SK-N-SH (cell line): ENCODE results near the gene MAML3. TPM values are rescaled to one million over a fixed set of nuclear protein-coding genes. Genes with fewer than 3 reads are reported as not detected.

Experiments used
- CTCF ChIA-PET: fragments of 300-600, 350-600 bp; formaldehyde crosslinking; extraction: SDS; loops from one replicate; lab custom pipeline; 2021; lab: Yijun Ruan, JAX
- POLR2A ChIA-PET: fragments of 350-600 bp; sonication (Branson Sonifier 250); formaldehyde crosslinking; extraction: SDS; loops from one replicate; lab custom pipeline; 2020; ENCODE audit warnings: antibody characterized with exemption, inconsistent platforms; lab: Yijun Ruan, JAX
- DNase-seq: peaks from one replicate; pipeline ENCODE4 v3.0.0; 2012
- H2AFZ ChIP-seq: fragments of 200-600 bp; sonication (generic); 2 replicates; pipeline ENCODE4 v1.8.1; 2016; ENCODE audit warnings: antibody characterized with exemption, mild to moderate bottlenecking, low read depth
- H3F3A ChIP-seq: fragments of 200-600 bp; sonication (generic); replicated peaks from 2 replicates; pipeline ENCODE3; 2016; ENCODE audit warnings: antibody characterized with exemption, mild to moderate bottlenecking; ENCODE audit not compliant: insufficient read depth
- H3K27ac ChIP-seq, 2 experiments: fragments of 200-500 bp in 1 of 2; fragments of 200-600 bp in 1 of 2; sonication (Bioruptor generic) in 1 of 2; sonication (generic), shearing (Covaris generic) in 1 of 2; 2 replicates each; pipeline versions ENCODE4 v1.5.1 to v1.6.1; 2014 to 2016; ENCODE audit warnings: low read depth in 2 of 2, inconsistent platforms in 1 of 2, low read length in 1 of 2, mild to moderate bottlenecking in 1 of 2, mixed read lengths in 1 of 2
- H3K27me3 ChIP-seq: fragments of 200-600 bp; sonication (generic), shearing (Covaris generic); 2 replicates; pipeline ENCODE4 v1.6.1; 2016; ENCODE audit warnings: mixed run types; ENCODE audit not compliant: insufficient read depth
- H3K36me3 ChIP-seq, 2 experiments: fragments of 200-500 bp in 1 of 2; fragments of 200-600 bp in 1 of 2; sonication (Bioruptor generic) in 1 of 2; sonication (generic) in 1 of 2; replicated peaks in 1 of 2; 2 replicates each; pipeline versions ENCODE3 to v1.5.1; 2014 to 2016; ENCODE audit warnings: low read length in 1 of 2, mild to moderate bottlenecking in 1 of 2; ENCODE audit not compliant: insufficient read depth in 2 of 2, control insufficient read depth in 1 of 2
- H3K4me1 ChIP-seq, 2 experiments: fragments of 200-500 bp in 1 of 2; fragments of 200-600 bp in 1 of 2; sonication (Bioruptor generic) in 1 of 2; sonication (generic), shearing (Covaris generic) in 1 of 2; 2 replicates each; pipeline versions ENCODE4 v1.5.1 to v1.6.1; 2014 to 2016; ENCODE audit warnings: low read depth in 1 of 2, low read length in 1 of 2, mixed run types in 1 of 2; ENCODE audit not compliant: insufficient read depth in 2 of 2, control insufficient read depth in 1 of 2
- H3K4me2 ChIP-seq: fragments of 200-600 bp; sonication (generic), shearing (Covaris generic); 2 replicates; pipeline ENCODE4 v1.6.1; 2017; ENCODE audit warnings: mixed run types
- H3K4me3 ChIP-seq, 2 experiments: fragments of 200-500 bp in 1 of 2; fragments of 200-600 bp in 1 of 2; sonication (Bioruptor generic) in 1 of 2; sonication (generic), shearing (Covaris generic) in 1 of 2; 2 replicates each; pipeline versions ENCODE4 v1.5.1 to v1.8.1; 2014 to 2016; ENCODE audit warnings: low read depth in 2 of 2, inconsistent platforms in 1 of 2, low read length in 1 of 2, mild to moderate bottlenecking in 1 of 2, mixed read lengths in 1 of 2, moderate library complexity in 1 of 2
- H3K79me2 ChIP-seq: fragments of 200-600 bp; sonication (generic); 2 replicates; pipeline ENCODE4 v1.8.1; 2017; ENCODE audit warnings: mild to moderate bottlenecking; ENCODE audit not compliant: insufficient read depth
- H3K9ac ChIP-seq: fragments of 200-600 bp; sonication (generic); 2 replicates; pipeline ENCODE4 v1.6.1; 2017; ENCODE audit warnings: mixed run types
- H3K9me2 ChIP-seq: fragments of 200-600 bp; sonication (generic); 2 replicates; pipeline ENCODE4 v1.6.1; 2017; ENCODE audit warnings: mixed run types
- H3K9me3 ChIP-seq: fragments of 200-600 bp; sonication (generic); 2 replicates; pipeline ENCODE4 v1.6.1; 2017; ENCODE audit warnings: mixed run types, mild to moderate bottlenecking, moderate library complexity
- H4K20me1 ChIP-seq: fragments of 200-600 bp; sonication (generic); 2 replicates; pipeline ENCODE4 v1.6.1; 2017; ENCODE audit warnings: mild to moderate bottlenecking, mixed run types; ENCODE audit not compliant: insufficient read depth
- CHD2 ChIP-seq: fragments of 150-350 bp; IDR thresholded peaks from 2 replicates; pipeline ENCODE4 v1.6.1; 2018; ENCODE audit warnings: low read length; ENCODE audit not compliant: partially characterized antibody
- CTCF ChIP-seq: fragments of 200-600 bp; sonication (generic); IDR thresholded peaks from 2 replicates; pipeline ENCODE4 v1.6.1; 2017; ENCODE audit warnings: antibody characterized with exemption, mild to moderate bottlenecking, moderate library complexity
- EP300 ChIP-seq, 2 experiments: IDR thresholded peaks; 2 replicates each; pipeline versions ENCODE4 v1.4.0 to v1.6.1; 2012; ENCODE audit warnings: borderline replicate concordance in 1 of 2, low read depth in 1 of 2, low read length in 1 of 2
- EZH2phosphoT487 ChIP-seq: fragments of 200-600 bp; sonication (generic); IDR thresholded peaks from 2 replicates; pipeline ENCODE4 v1.6.1; 2017; ENCODE audit warnings: low read depth, mixed run types, mild to moderate bottlenecking, antibody characterized with exemption, moderate library complexity, borderline replicate concordance
- FOSL2 ChIP-seq: IDR thresholded peaks from 2 replicates; pipeline ENCODE4 v1.4.0; 2012; ENCODE audit warnings: low read depth, mild to moderate bottlenecking, moderate library complexity, borderline replicate concordance
- FOXJ3 ChIP-seq: sonication (generic); formaldehyde crosslinking; IDR thresholded peaks from 2 replicates; pipeline ENCODE4 v1.5.1; 2020; ENCODE audit warnings: mild to moderate bottlenecking, missing genetic modification reagents
- MXI1 ChIP-seq: IDR thresholded peaks from 2 replicates; pipeline ENCODE4 v1.6.1; 2012; ENCODE audit warnings: mild to moderate bottlenecking, low read depth, low read length, improper control_type of control experiment
- POLR2AphosphoS5 ChIP-seq: IDR thresholded peaks from 2 replicates; pipeline ENCODE4 v1.6.1; 2012; ENCODE audit warnings: low read depth, low read length
- RAD21 ChIP-seq: IDR thresholded peaks from 2 replicates; pipeline ENCODE4 v1.6.1; 2012; ENCODE audit warnings: mild to moderate bottlenecking, low read length
- REST ChIP-seq: IDR thresholded peaks from 2 replicates; pipeline ENCODE4 v1.6.1; 2012; ENCODE audit warnings: mild to moderate bottlenecking, low read depth, low read length, moderate library complexity
- SMC3 ChIP-seq: IDR thresholded peaks from 2 replicates; pipeline ENCODE4 v1.6.1; 2012; ENCODE audit warnings: low read depth, low read length, improper control_type of control experiment
- TCF12 ChIP-seq: IDR thresholded peaks from 2 replicates; pipeline ENCODE4 v1.4.0; 2012
- TEAD4 ChIP-seq: IDR thresholded peaks from 2 replicates; pipeline ENCODE4 v1.4.0; 2012; ENCODE audit warnings: mild to moderate bottlenecking, borderline replicate concordance; ENCODE audit not compliant: insufficient read depth
- USF1 ChIP-seq: IDR thresholded peaks from 2 replicates; pipeline ENCODE4 v1.4.0; 2012; ENCODE audit warnings: low read depth, borderline replicate concordance
- YY1 ChIP-seq: IDR thresholded peaks from 2 replicates; pipeline ENCODE4 v1.4.0; 2012; ENCODE audit warnings: low read depth, mild to moderate bottlenecking
- WGBS: methylation state at CpG from one replicate; pipeline ENCODE4 v1.1.6; 2017; ENCODE audit warnings: low lambda C conversion rate; 5-methylcytosine and 5-hydroxymethylcytosine counted together
- polyA plus RNA-seq, 3 experiments: library from polyadenylated mRNA; depleted of rRNA; stranded (reverse); fragments of >200 nt; gene quantifications; 2 replicates each; pipeline ENCODE4 v1.2.3, GENCODE V29; 2012

The MAML3 gene
- polyA plus RNA-seq, 1 of the 3 experiments (the other 2 are of a cell fraction), result 5.3 TPM

- TF ChIP-seq REST (no peak), CTCF (no peak), CHD2 (no peak), TEAD4 (no peak), FOSL2 (no peak)
Measured at GRCh38 chr4:139744232-139744631, 409.8 kb downstream of the MAML3 start (continued).

GRCh38 chr4:139743027-139743426 is 411.0 kb downstream of the MAML3 start:
- TF ChIP-seq FOXJ3 (CRISPR knock-in tag), result no peak
- Histone ChIP-seq H4K20me1 (no peaks in the 10 kb centered on the region), H3K27ac (no peak overlapping the region; a peak in 1 of 4 replicates), H3K4me2 (no peak overlapping the region), H3K9me2 (no peaks in the 10 kb centered on the region), H3K36me3 (no peaks in the 10 kb centered on the region), H3K27me3 (no peaks in the 10 kb centered on the region), H3K9me3 (no peaks in the 10 kb centered on the region), H2AFZ (no peak overlapping the region), H3F3A (peaks cover 4% of the 10 kb centered on the region), H3K4me3 (no peak overlapping the region), H3K4me1 (peaks cover 12 to 39% of the 10 kb centered on the region in 2 experiments), H3K79me2 (no peaks in the 10 kb centered on the region), H3K9ac (no peak overlapping the region)
- CTCF ChIA-PET, result no interaction called here
- WGBS, result 77% methylated on average over 5 of the region's 5 CpGs
- POLR2A ChIA-PET, result no interaction called here
- DNase-seq, result no peak

- no peaks in the 10 kb centered on the region for H3K79me2 ChIP-seq
- DNase-seq, result peak; percentile 72
- no peaks in the 10 kb centered on the region for H3K27me3 ChIP-seq
- no peaks in the 10 kb centered on the region for H3K9me2 ChIP-seq
- H3K36me3 ChIP-seq, result no peaks in the 10 kb centered on the region
- peak overlapping the region; percentile 55 to 90 for H3K27ac ChIP-seq
- no peaks in the 10 kb centered on the region for H4K20me1 ChIP-seq
- H3K4me2 ChIP-seq, result peak overlapping the region; percentile 41
- ChIA-PET POLR2A (interaction anchor here (0.6 to 2.3 kb wide), 12 partner anchors 9 to 721 kb away, joined by 3 to 8 read pairs (median 4); partner anchors contain the start of gene MAML3), CTCF (interaction anchor here (0.7 to 1.7 kb wide), 11 partner anchors 9 to 513 kb away, joined by 3 to 8 read pairs (median 3); no protein-coding TSS in a partner anchor)
- WGBS, result 13% methylated on average over 2 of the region's 10 CpGs
- H3K4me3 ChIP-seq, result no peak overlapping the region
- no peaks in the 10 kb centered on the region for H3K9me3 ChIP-seq
- peaks cover 12 to 45% of the 10 kb centered on the region in 2 experiments for H3K4me1 ChIP-seq
- no peak overlapping the region for H3K9ac ChIP-seq
- peaks cover 4% of the 10 kb centered on the region for H3F3A ChIP-seq
- H2AFZ ChIP-seq, result peak overlapping the region; percentile 60; the same call in 1 of the 2 replicates
- TF ChIP-seq YY1 (no peak), POLR2AphosphoS5 (no peak; the same call in 1 of the 2 replicates), USF1 (no peak), TCF12 (peak; percentile 57; the same call in 1 of the 2 replicates), SMC3 (peak; percentile 35), EZH2phosphoT487 (no peak), EP300 (IDR thresholded peaks at IDR 0.05; ENCODE audit: borderline replicate concordance in 1 of 2, low read depth in 1 of 2, low read length in 1 of 2) (0 out of 4 replicates have a peak, but pooled peaks of 1 of the 2 experiments have one; percentile 15), RAD21 (peak; percentile 49), MXI1 (peak; percentile 81), CTCF (peak; percentile 41), FOSL2 (peak; percentile 29; the same call in 1 of the 2 replicates)
Measured at GRCh38 chr4:139740531-139741041, 413.4 kb downstream of the MAML3 start.
